IMR-90 (cell line): Measurements from ENCODE around the gene MAGI1. TPM values are rescaled to one million over a fixed set of nuclear protein-coding genes. Genes with fewer than 3 reads are reported as not detected.

Experiments
- ATAC-seq: fragments of 200-7000 bp; cut with Tn5 transposase; 2 replicates; pipeline ENCODE4 v1.9.1; 2020; ENCODE audit warnings: low read depth, mild to moderate bottlenecking, moderate library complexity
- BruUV-seq: library from RNA; stranded (reverse); fragments of 400-500 nt; replicated peaks from 2 replicates; lab custom pipeline; 2021; lab: Mats Ljungman, UMichigan
- CTCF ChIA-PET: fragments of 300-600 bp; formaldehyde crosslinking; extraction: SDS; loops from one replicate; lab custom pipeline; 2021; ENCODE audit warnings: antibody characterized with exemption; lab: Yijun Ruan, JAX
- POLR2A ChIA-PET: fragments of 300-600 bp; sonication (Branson Sonifier 250); formaldehyde crosslinking; loops from one replicate; lab custom pipeline; 2022; ENCODE audit warnings: antibody characterized with exemption; ENCODE audit not compliant: unreplicated experiment; lab: Charles Lee
- DNase-seq: peaks from one replicate; pipeline ENCODE4 v3.0.0; 2013
- H2AFZ ChIP-seq: replicated peaks from 2 replicates; pipeline ENCODE3; 2013; ENCODE audit warnings: low read length, mild to moderate bottlenecking; ENCODE audit not compliant: poor library complexity
- H2AK5ac ChIP-seq: 2 replicates; pipeline ENCODE4 v1.6.1; 2013; ENCODE audit warnings: low read depth, low read length, inconsistent platforms
- H2AK9ac ChIP-seq: replicated peaks from 2 replicates; pipeline ENCODE3; 2013; ENCODE audit warnings: mild to moderate bottlenecking, low read depth, low read length, moderate library complexity; ENCODE audit not compliant: poor library complexity
- H2BK120ac ChIP-seq: 2 replicates; pipeline ENCODE4 v1.6.1; 2013; ENCODE audit warnings: low read depth, low read length, inconsistent platforms
- H2BK15ac ChIP-seq: 3 replicates; pipeline ENCODE4 v1.6.1; 2013; ENCODE audit warnings: low read depth, low read length, inconsistent platforms
- H2BK20ac ChIP-seq: 2 replicates; pipeline ENCODE4 v1.6.1; 2013; ENCODE audit warnings: low read depth, mild to moderate bottlenecking, inconsistent platforms, low read length, moderate library complexity
- H2BK5ac ChIP-seq: 2 replicates; pipeline ENCODE4 v1.6.1; 2013; ENCODE audit warnings: mild to moderate bottlenecking, low read depth, low read length, inconsistent platforms; ENCODE audit not compliant: poor library complexity, severe bottlenecking
- H3K14ac ChIP-seq: replicated peaks from 2 replicates; pipeline ENCODE4 v1.6.1; 2013; ENCODE audit warnings: low read depth, low read length, inconsistent platforms
- H3K18ac ChIP-seq: 2 replicates; pipeline ENCODE4 v1.6.1; 2013; ENCODE audit warnings: low read depth, low read length, control low read depth
- H3K23ac ChIP-seq: 2 replicates; pipeline ENCODE4 v1.6.1; 2013; ENCODE audit warnings: low read depth, low read length, inconsistent platforms
- H3K27ac ChIP-seq: 2 replicates; pipeline ENCODE4 v1.5.1; 2013; ENCODE audit warnings: mild to moderate bottlenecking, control low read depth, low read length; ENCODE audit not compliant: insufficient read depth
- H3K27me3 ChIP-seq: 2 replicates; pipeline ENCODE4 v1.6.1; 2013; ENCODE audit warnings: low read length; ENCODE audit not compliant: control insufficient read depth, insufficient read depth
- H3K36me3 ChIP-seq: 2 replicates; pipeline ENCODE4 v1.6.1; 2013; ENCODE audit warnings: low read length, mixed read lengths; ENCODE audit not compliant: control insufficient read depth, insufficient read depth
- H3K4ac ChIP-seq: 2 replicates; pipeline ENCODE4 v1.6.1; 2013; ENCODE audit warnings: low read depth, low read length, inconsistent platforms
- H3K4me1 ChIP-seq: 2 replicates; pipeline ENCODE4 v1.6.1; 2013; ENCODE audit warnings: low read length, mixed read lengths; ENCODE audit not compliant: control insufficient read depth, insufficient read depth
- H3K4me2 ChIP-seq: 2 replicates; pipeline ENCODE4 v1.6.1; 2013; ENCODE audit warnings: low read depth, mild to moderate bottlenecking, control low read depth, low read length, moderate library complexity
- H3K4me3 ChIP-seq: 2 replicates; pipeline ENCODE4 v1.5.1; 2013; ENCODE audit warnings: low read depth, mild to moderate bottlenecking, control low read depth, low read length, moderate library complexity; ENCODE audit not compliant: insufficient read depth
- H3K56ac ChIP-seq: 2 replicates; pipeline ENCODE4 v1.6.1; 2013; ENCODE audit warnings: low read length, inconsistent platforms; ENCODE audit not compliant: insufficient read depth; ENCODE audit errors: extremely low read depth
- H3K79me1 ChIP-seq, 2 experiments: 2 replicates each; pipeline ENCODE4 v1.6.1; 2013; ENCODE audit warnings: low read length in 2 of 2, inconsistent platforms in 1 of 2, low read depth in 1 of 2
- H3K9ac ChIP-seq: 2 replicates; pipeline ENCODE4 v1.6.1; 2013; ENCODE audit warnings: low read depth, low read length, control low read depth
- H3K9me1 ChIP-seq: 2 replicates; pipeline ENCODE4 v1.6.1; 2013; ENCODE audit warnings: low read length, inconsistent platforms; ENCODE audit not compliant: insufficient read depth
- H3K9me3 ChIP-seq: 2 replicates; pipeline ENCODE4 v1.6.1; 2013; ENCODE audit warnings: low read length; ENCODE audit not compliant: control insufficient read depth, insufficient read depth
- H4K20me1 ChIP-seq: 2 replicates; pipeline ENCODE4 v1.6.1; 2013; ENCODE audit warnings: low read length, inconsistent platforms; ENCODE audit not compliant: insufficient read depth
- H4K5ac ChIP-seq: 2 replicates; pipeline ENCODE4 v1.6.1; 2013; ENCODE audit warnings: mild to moderate bottlenecking, low read depth, low read length, control low read depth
- H4K8ac ChIP-seq, 2 experiments: 2 replicates each; pipeline ENCODE4 v1.6.1; 2013; ENCODE audit warnings: low read depth in 2 of 2, low read length in 2 of 2, control low read depth in 1 of 2, inconsistent platforms in 1 of 2
- H4K91ac ChIP-seq: 2 replicates; pipeline ENCODE4 v1.6.1; 2013; ENCODE audit warnings: low read depth, low read length, inconsistent platforms; ENCODE audit not compliant: insufficient read depth
- MXI1 ChIP-seq: IDR thresholded peaks from 2 replicates; pipeline ENCODE4 v1.6.1; 2012; ENCODE audit warnings: low read depth, mild to moderate bottlenecking, low read length, moderate library complexity, borderline replicate concordance
- WGBS, 2 experiments: methylation state at CpG; one replicate each; pipeline versions ENCODE4 v1.1.5 to v1.1.7; 2013; ENCODE audit warnings: missing lambda C conversion rate in 2 of 2; ENCODE audit not compliant: insufficient read length in 1 of 2; ENCODE audit errors: extremely low coverage in 2 of 2; 5-methylcytosine and 5-hydroxymethylcytosine counted together
- dilution Hi-C: fragments of 300-500 bp; cut with HindIII; formaldehyde crosslinking; loops from one replicate; pipeline ENCODE4 v1.14.3; 2018; ENCODE audit warnings: low sequenced_read_pairs; ENCODE audit not compliant: unreplicated experiment
- in situ Hi-C: fragments of 300-500 bp; cut with MboI; formaldehyde crosslinking; loops from 3 replicates; pipeline ENCODE4 v1.14.3; 2019; ENCODE audit warnings: low sequenced_read_pairs, inconsistent platforms, mixed read lengths
- intact Hi-C: fragments of 100-400 bp; cut with micrococcal nuclease; formaldehyde crosslinking; loops from 2 replicates; pipeline ENCODE4 v1.10.0; 2022
- polyA plus RNA-seq, 3 experiments: library from polyadenylated mRNA; depleted of rRNA; stranded (reverse); fragments of >200 nt; gene quantifications; 2 replicates each; pipeline ENCODE4 v1.2.3, GENCODE V29; 2012; ENCODE audit warnings: low replicate concordance in 1 of 3
- total RNA-seq: library from RNA; depleted of rRNA; stranded (reverse); fragments of >200 nt; gene quantifications from 2 replicates; pipeline ENCODE4 v1.2.3, GENCODE V29; 2012

Gene MAGI1
- total and polyA plus RNA-seq, 2 of the 4 experiments (the other 2 are of a cell fraction) = 14.5 to 24.2 TPM

- no peak overlapping the region for H3K4me2 ChIP-seq
- no peak overlapping the region for H3K27ac ChIP-seq
- H3K36me3 ChIP-seq = no peaks in the 10 kb centered on the region
- no peaks in the 10 kb centered on the region for H3K27me3 ChIP-seq
- no peak for TF ChIP-seq MXI1
- no peak overlapping the region for H3K23ac ChIP-seq
- H4K91ac ChIP-seq = no peak overlapping the region
- no peaks in the 10 kb centered on the region for H3K9me1 ChIP-seq
- H4K20me1 ChIP-seq = peaks cover 4% of the 10 kb centered on the region; the same call in 1 of the 2 replicates
- in situ Hi-C loops (no loop called here), dilution Hi-C loops (no loop called here), intact Hi-C loops (no loop called here)
- H2BK15ac ChIP-seq = no peak overlapping the region
- peaks cover 5 to 18% of the 10 kb centered on the region in 2 experiments; a peak in 2 of 4 replicates for H3K79me1 ChIP-seq
- H3K18ac ChIP-seq = no peak overlapping the region
- ATAC-seq (no peak), DNase-seq (no peak)
- H2BK5ac ChIP-seq = no peak overlapping the region
- ChIA-PET POLR2A (no interaction called here), CTCF (no interaction called here)
- no peak overlapping the region for H3K9ac ChIP-seq
- no peak overlapping the region for H3K4me3 ChIP-seq
- no TSS peak for BruUV-seq
- no peak overlapping the region for H2AK9ac ChIP-seq
- H3K56ac ChIP-seq = no peak overlapping the region
- H2BK120ac ChIP-seq = no peak overlapping the region
- no peak overlapping the region for H2BK20ac ChIP-seq
- H3K9me3 ChIP-seq = no peaks in the 10 kb centered on the region
- H3K4ac ChIP-seq = no peak overlapping the region
- H3K4me1 ChIP-seq = peaks cover 3% of the 10 kb centered on the region
- H2AFZ ChIP-seq = no peak overlapping the region
- WGBS, 2 experiments = no CpG with 5 or more reads among the region's 2 CpGs
- no peak overlapping the region for H2AK5ac ChIP-seq
- no peak overlapping the region for H4K5ac ChIP-seq
- no peak overlapping the region for H3K14ac ChIP-seq
- H4K8ac ChIP-seq = no peak overlapping the region
Measured at GRCh38 chr3:65628978-65629377, 409.7 kb downstream of the MAGI1 start.
